Ishikawa (cell line): ENCODE measurements around the gene ATP2C1.

Source experiments
- CREB1 ChIP-seq: IDR thresholded peaks from 2 replicates; pipeline ENCODE4 v1.6.1; 2012; ENCODE audit warnings: low read depth
- EGR1 ChIP-seq: IDR thresholded peaks from 2 replicates; pipeline ENCODE4 v1.6.1; 2012
- EP300 ChIP-seq: IDR thresholded peaks from 2 replicates; pipeline ENCODE4 v1.6.1; 2012; ENCODE audit warnings: borderline replicate concordance
- RAD21 ChIP-seq: IDR thresholded peaks from 2 replicates; pipeline ENCODE4 v1.6.1; 2012; ENCODE audit warnings: low read depth
- REST ChIP-seq: IDR thresholded peaks from 2 replicates; pipeline ENCODE4 v1.6.1; 2012; ENCODE audit warnings: low read depth, mild to moderate bottlenecking

Gene ATP2C1

GRCh38 chr3:131053043-131053859 lies 159.4 kb downstream of the ATP2C1 start:
- no peak for TF ChIP-seq CREB1
- no peak for TF ChIP-seq EP300
- TF ChIP-seq RAD21, result peak; percentile 50
- no peak for TF ChIP-seq EGR1
- TF ChIP-seq REST, result no peak
